Neural cell (in vitro differentiated cells): Measurements from ENCODE around the gene NEK6.

ENCODE experiments used
- CTCF ChIP-seq: fragments of 450-650 bp; IDR thresholded peaks from 2 replicates; pipeline ENCODE4 v1.5.1; 2014; ENCODE audit warnings: antibody characterized with exemption, mild to moderate bottlenecking, moderate library complexity; ENCODE audit not compliant: poor library complexity, severe bottlenecking
- EP300 ChIP-seq: fragments of 450-650 bp; conservative IDR thresholded peaks from 2 replicates; pipeline ENCODE4 v1.6.1; 2014; ENCODE audit warnings: antibody characterized with exemption, mild to moderate bottlenecking, moderate library complexity; ENCODE audit not compliant: poor library complexity, severe bottlenecking
- EZH2 ChIP-seq: fragments of 200-600, 300-800 bp; shearing (Covaris generic), sonication (generic); IDR thresholded peaks from 2 replicates; pipeline ENCODE4 v1.6.1; 2014; ENCODE audit warnings: antibody characterized with exemption, low read length, borderline replicate concordance, mild to moderate bottlenecking; ENCODE audit not compliant: insufficient read depth, poor library complexity, severe bottlenecking
- MXI1 ChIP-seq: fragments of 450-650 bp; conservative IDR thresholded peaks from 2 replicates; pipeline ENCODE4 v1.6.1; 2014; ENCODE audit warnings: antibody characterized with exemption, mild to moderate bottlenecking; ENCODE audit not compliant: poor library complexity, severe bottlenecking
- POLR2AphosphoS5 ChIP-seq: IDR thresholded peaks from 2 replicates; pipeline ENCODE4 v1.6.1; 2012
- RAD21 ChIP-seq: fragments of 450-650 bp; conservative IDR thresholded peaks from 2 replicates; pipeline ENCODE4 v1.6.1; 2014; ENCODE audit warnings: antibody characterized with exemption, mild to moderate bottlenecking, moderate library complexity
- REST ChIP-seq: IDR thresholded peaks from 2 replicates; pipeline ENCODE4 v1.6.1; 2012; ENCODE audit warnings: borderline replicate concordance
- TAF1 ChIP-seq: IDR thresholded peaks from 2 replicates; pipeline ENCODE4 v1.6.1; 2012; ENCODE audit warnings: low read depth

- TF ChIP-seq CTCF: no peak
- TF ChIP-seq EZH2: no peak
- no peak for TF ChIP-seq REST
- no peak for TF ChIP-seq RAD21
- no peak for TF ChIP-seq MXI1
- TF ChIP-seq TAF1: no peak
- no peak for TF ChIP-seq POLR2AphosphoS5
- TF ChIP-seq EP300: no peak
Observed at GRCh38 chr9:124353166-124353768, 95.5 kb downstream of the NEK6 start.
